Peyer's patch (tissue), 4 donors: ENCODE results near the gene BRIP1.

Source experiments
- POLR2A ChIP-seq, 2 donors: fragments of 450-650 bp; IDR thresholded peaks; one replicate each; pipeline ENCODE4 v1.5.1; 2017; ENCODE audit warnings: antibody characterized with exemption in 2 of 2, mild to moderate bottlenecking in 2 of 2, moderate library complexity in 2 of 2
- TF ChIP-seq, protein P1 (sequence below), 6 experiments: fragments of 450-650 bp in 4 of 6; fragments of 200-600 bp in 2 of 6; sonication (generic) in 1 of 6; IDR thresholded peaks; one replicate each; pipeline ENCODE4 v1.5.1; 2017 to 2019; ENCODE audit warnings: antibody characterized with exemption in 6 of 6, mild to moderate bottlenecking in 3 of 6, moderate library complexity in 1 of 6

DNA sequence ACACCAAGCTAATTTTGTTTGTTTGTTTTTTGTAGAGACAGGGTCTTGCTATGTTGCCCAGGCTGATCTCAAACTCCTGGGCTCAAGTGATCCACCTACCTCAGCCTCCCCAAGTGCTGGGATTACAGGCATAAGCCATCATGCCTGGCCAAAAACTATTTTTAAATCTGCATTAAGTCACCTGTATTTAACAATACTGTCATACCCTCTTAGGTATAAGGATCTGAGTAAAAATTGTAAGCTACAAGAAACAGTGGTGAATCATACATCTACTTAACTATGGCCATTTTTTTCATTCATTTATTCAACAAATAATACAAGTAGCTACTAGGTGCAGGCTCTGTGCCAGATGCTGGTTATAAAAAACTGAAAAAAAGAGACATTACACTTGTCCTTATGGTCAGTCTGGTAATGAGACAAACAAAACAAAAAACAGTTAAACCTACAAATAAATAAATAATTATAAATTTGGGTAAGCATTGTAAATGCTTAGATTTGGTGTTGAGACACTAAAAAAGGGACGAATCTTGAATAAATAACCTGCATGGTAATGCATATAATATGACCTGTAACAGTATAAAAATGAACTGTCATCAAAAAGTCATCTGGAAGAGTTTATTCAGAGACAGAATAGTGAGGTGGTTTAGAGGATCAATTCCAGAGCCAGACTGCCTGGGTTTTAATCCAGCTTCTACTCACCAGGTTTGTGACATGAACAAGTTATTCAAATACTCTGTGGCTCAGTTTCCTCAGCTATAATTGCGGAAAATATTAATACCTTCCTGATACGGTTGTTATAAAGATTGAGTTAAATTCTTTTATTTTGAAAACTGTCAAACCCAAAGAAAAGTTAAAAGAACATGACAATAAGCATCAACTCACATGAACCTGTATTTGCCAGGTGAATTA lies 26.8 kb downstream of the BRIP1 start:
- TF ChIP-seq, protein P1, sequence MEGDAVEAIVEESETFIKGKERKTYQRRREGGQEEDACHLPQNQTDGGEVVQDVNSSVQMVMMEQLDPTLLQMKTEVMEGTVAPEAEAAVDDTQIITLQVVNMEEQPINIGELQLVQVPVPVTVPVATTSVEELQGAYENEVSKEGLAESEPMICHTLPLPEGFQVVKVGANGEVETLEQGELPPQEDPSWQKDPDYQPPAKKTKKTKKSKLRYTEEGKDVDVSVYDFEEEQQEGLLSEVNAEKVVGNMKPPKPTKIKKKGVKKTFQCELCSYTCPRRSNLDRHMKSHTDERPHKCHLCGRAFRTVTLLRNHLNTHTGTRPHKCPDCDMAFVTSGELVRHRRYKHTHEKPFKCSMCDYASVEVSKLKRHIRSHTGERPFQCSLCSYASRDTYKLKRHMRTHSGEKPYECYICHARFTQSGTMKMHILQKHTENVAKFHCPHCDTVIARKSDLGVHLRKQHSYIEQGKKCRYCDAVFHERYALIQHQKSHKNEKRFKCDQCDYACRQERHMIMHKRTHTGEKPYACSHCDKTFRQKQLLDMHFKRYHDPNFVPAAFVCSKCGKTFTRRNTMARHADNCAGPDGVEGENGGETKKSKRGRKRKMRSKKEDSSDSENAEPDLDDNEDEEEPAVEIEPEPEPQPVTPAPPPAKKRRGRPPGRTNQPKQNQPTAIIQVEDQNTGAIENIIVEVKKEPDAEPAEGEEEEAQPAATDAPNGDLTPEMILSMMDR (IDR thresholded peaks at IDR 0.05) = no peak
- TF ChIP-seq POLR2A (IDR thresholded peaks at IDR 0.05) = no peak
